Lower leg skin (tissue), 4 donors: ENCODE results near the gene CSHL1. TPM values are rescaled to one million over a fixed set of nuclear protein-coding genes. Genes with fewer than 3 reads are reported as not detected.

Source experiments
- DNase-seq, 2 donors: peaks; one replicate each; pipeline ENCODE4 v3.0.0-alpha.2; 2019; ENCODE audit warnings: low spot score in 2 of 2
- H3K4me3 ChIP-seq: fragments of 200-600 bp; sonication (generic); 2 replicates; pipeline ENCODE4 v1.5.1; 2017; ENCODE audit warnings: mild to moderate bottlenecking, low read depth; ENCODE audit not compliant: poor library complexity, severe bottlenecking
- CTCF ChIP-seq, 3 donors: fragments of 450-650 bp; IDR thresholded peaks; one replicate each; pipeline ENCODE4 v1.5.1; 2016; ENCODE audit warnings: antibody characterized with exemption in 3 of 3, mild to moderate bottlenecking in 3 of 3, moderate library complexity in 2 of 3
- POLR2A ChIP-seq, 2 donors: fragments of 450-650 bp; IDR thresholded peaks; one replicate each; pipeline ENCODE4 v1.6.1; 2016 to 2017; ENCODE audit warnings: antibody characterized with exemption in 2 of 2, mild to moderate bottlenecking in 1 of 2, moderate library complexity in 1 of 2
- WGBS, 2 donors: methylation state at CpG; one replicate each; pipeline ENCODE4 v1.1.5; 2018; 5-methylcytosine and 5-hydroxymethylcytosine counted together
- intact Hi-C: fragments of 100-400 bp; cut with DNase I; formaldehyde crosslinking; loops from one replicate; pipeline ENCODE4 v1.15.0; 2023; ENCODE audit warnings: low total_unique reads
- total RNA-seq, 4 donors: library from RNA; depleted of rRNA; stranded (reverse); fragments of >200 nt; gene quantifications; one replicate each; pipeline ENCODE4 v1.1.0, GENCODE V29; 2016

Gene CSHL1
- total RNA-seq, 4 donors from 2014 or later, result not detected

- DNase-seq, result no peak
- intact Hi-C loops, result no loop called here
- no peak overlapping the region for H3K4me3 ChIP-seq
- WGBS, 2 donors, result 92 to 97% methylated on average over 4 of the region's 4 CpGs
- TF ChIP-seq CTCF (IDR thresholded peaks at IDR 0.05) (no peak), POLR2A (IDR thresholded peaks at IDR 0.05) (no peak)
Measured at GRCh38 chr17:63937920-63938319, 26.9 kb upstream of the CSHL1 start.

- H3K4me3 ChIP-seq, result no peak overlapping the region
- 90 to 92% methylated on average over 6 of the region's 6 CpGs for WGBS, 2 donors
- no peak for DNase-seq
- no peak for TF ChIP-seq CTCF (IDR thresholded peaks at IDR 0.05)
- no peak for TF ChIP-seq POLR2A (IDR thresholded peaks at IDR 0.05)
- intact Hi-C loops, result no loop called here
Measured at GRCh38 chr17:63937319-63937718, 26.3 kb upstream of the CSHL1 start.

- no peak overlapping the region for H3K4me3 ChIP-seq
- WGBS, 2 donors, result 68 to 73% methylated on average over 21 of the region's 21 CpGs
- DNase-seq, result no peak
- intact Hi-C loops, result no loop called here
- no peak for TF ChIP-seq CTCF (IDR thresholded peaks at IDR 0.05)
- TF ChIP-seq POLR2A (IDR thresholded peaks at IDR 0.05), result no peak
Measured at GRCh38 chr17:63934183-63935112, 23.4 kb upstream of the CSHL1 start.

GRCh38 chr17:63933598-63933997 lies 22.5 kb upstream of the CSHL1 start:
- TF ChIP-seq CTCF (IDR thresholded peaks at IDR 0.05), result no peak
- TF ChIP-seq POLR2A (IDR thresholded peaks at IDR 0.05), result no peak
- WGBS, 2 donors, result 79 to 95% methylated on average over 8 of the region's 8 CpGs
- DNase-seq, result no peak
- intact Hi-C loops, result no loop called here
- no peak overlapping the region for H3K4me3 ChIP-seq

GRCh38 chr17:63932721-63933120 lies 21.7 kb upstream of the CSHL1 start:
- no peak overlapping the region for H3K4me3 ChIP-seq
- DNase-seq, result no peak
- 91 to 92% methylated on average over 4 of the region's 4 CpGs for WGBS, 2 donors
- TF ChIP-seq POLR2A (IDR thresholded peaks at IDR 0.05) (no peak), CTCF (IDR thresholded peaks at IDR 0.05) (no peak)
- intact Hi-C loops, result no loop called here
